SK-N-MC (cell line): ENCODE measurements around the gene ZNF407.

ENCODE experiments used
- DNase-seq: peaks from one replicate; pipeline ENCODE4 v3.0.0-alpha.2; 2011; ENCODE audit warnings: low read depth, low spot score
- H3K27ac ChIP-seq: fragments of 200-600 bp; sonication (generic); 2 replicates; pipeline ENCODE4 v1.5.1; 2016; ENCODE audit warnings: mixed run types
- H3K36me3 ChIP-seq: fragments of 200-600 bp; sonication (generic); 2 replicates; pipeline ENCODE4 v1.6.1; 2017; ENCODE audit warnings: antibody characterized with exemption, low read length, mixed read lengths; ENCODE audit not compliant: insufficient read depth
- H3K4me3 ChIP-seq: fragments of 200-600 bp; sonication (generic); 2 replicates; pipeline ENCODE4 v1.5.1; 2016
- H3K9ac ChIP-seq: fragments of 200-600 bp; sonication (generic); 2 replicates; pipeline ENCODE4 v1.8.0; 2017; ENCODE audit warnings: mixed run types, mixed read lengths; ENCODE audit not compliant: insufficient read length
- H3K9me3 ChIP-seq: fragments of 200-600 bp; sonication (generic); 2 replicates; pipeline ENCODE4 v1.6.1; 2017; ENCODE audit warnings: low read depth, mild to moderate bottlenecking, antibody characterized with exemption, low read length, moderate library complexity, mixed read lengths
- EZH2 ChIP-seq: fragments of 200-600 bp; sonication (generic); IDR thresholded peaks from one replicate; pipeline ENCODE4 v1.6.1; 2017; ENCODE audit warnings: antibody characterized with exemption
- FOXP2 ChIP-seq: optimal IDR thresholded peaks from 2 replicates; pipeline ENCODE3; 2011; ENCODE audit warnings: mild to moderate bottlenecking, moderate library complexity; ENCODE audit not compliant: insufficient read depth; ENCODE audit errors: extremely low read length, control extremely low read depth
- POLR2AphosphoS5 ChIP-seq: IDR thresholded peaks from 2 replicates; pipeline ENCODE4 v1.6.1; 2012; ENCODE audit warnings: mild to moderate bottlenecking, low read depth, low read length, borderline replicate concordance

ZNF407 gene

DNA sequence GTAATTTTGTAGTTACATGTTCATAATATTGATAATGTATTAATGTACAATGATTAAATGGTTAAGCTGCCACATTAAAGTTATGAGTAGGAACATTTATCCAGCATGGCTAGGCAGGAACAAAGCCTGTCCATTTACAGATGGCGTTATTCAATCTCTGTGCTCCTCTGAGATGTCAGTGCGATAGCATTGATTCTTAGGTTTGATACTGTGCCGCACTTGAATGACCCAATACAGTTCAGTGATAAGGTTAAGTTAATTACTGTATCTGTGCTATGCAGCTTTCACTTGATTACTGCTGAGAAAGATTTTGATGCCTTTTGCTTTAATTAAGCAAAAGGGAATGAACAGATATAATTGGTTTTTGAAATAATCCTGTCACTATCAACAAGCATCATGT is 111.8 kb downstream of the ZNF407 start:
- H3K4me3 ChIP-seq = no peak overlapping the region
- no peaks in the 10 kb centered on the region for H3K9me3 ChIP-seq
- H3K27ac ChIP-seq = no peak overlapping the region
- H3K9ac ChIP-seq = no peak overlapping the region
- no peak for DNase-seq
- TF ChIP-seq EZH2 = no peak
- no peak for TF ChIP-seq POLR2AphosphoS5
- TF ChIP-seq FOXP2 = no peak
- H3K36me3 ChIP-seq = no peaks in the 10 kb centered on the region

DNA sequence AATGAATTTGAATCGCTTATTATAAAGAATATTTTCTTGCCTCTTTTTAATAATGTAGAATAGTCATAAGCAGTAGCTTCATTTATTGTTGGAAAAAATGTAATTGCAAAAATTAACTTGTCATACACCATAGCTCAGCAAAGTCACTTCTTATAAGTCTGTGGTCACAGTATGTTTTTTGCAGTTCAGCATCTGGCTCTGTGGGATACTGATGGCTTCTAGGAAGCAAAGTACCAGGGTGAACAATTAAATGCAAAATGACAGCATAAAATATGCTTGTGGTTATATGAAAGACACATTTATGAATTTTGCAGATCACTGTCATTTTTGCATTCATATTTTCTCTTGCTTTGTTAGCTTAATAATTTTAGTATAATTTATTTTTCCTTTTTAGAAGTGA is 116.5 kb downstream of the ZNF407 start:
- H3K4me3 ChIP-seq = no peak overlapping the region
- peak; percentile 16 for DNase-seq
- H3K27ac ChIP-seq = no peak overlapping the region
- H3K9ac ChIP-seq = no peak overlapping the region
- H3K9me3 ChIP-seq = no peaks in the 10 kb centered on the region
- no peak for TF ChIP-seq EZH2
- no peak for TF ChIP-seq POLR2AphosphoS5
- no peak for TF ChIP-seq FOXP2
- no peaks in the 10 kb centered on the region for H3K36me3 ChIP-seq

DNA sequence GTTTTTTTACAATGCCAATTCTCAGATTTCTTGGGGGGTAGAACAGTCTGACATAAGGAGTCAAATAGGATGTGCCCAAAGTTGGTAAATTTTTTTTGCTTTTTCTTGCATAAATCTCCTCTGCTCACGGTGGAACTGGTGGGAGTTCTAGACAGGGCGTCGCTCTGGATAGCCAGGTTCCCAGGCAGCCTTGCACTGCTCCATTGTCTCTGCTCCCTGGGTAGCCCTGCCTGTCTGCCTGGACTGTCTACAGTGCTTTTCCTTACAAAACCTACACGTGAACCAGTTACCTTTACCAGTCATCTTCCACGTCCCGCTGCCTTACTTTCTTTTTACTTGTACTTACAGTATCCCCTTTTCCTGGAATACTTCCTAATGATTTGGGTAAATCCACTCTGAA is 117.1 kb downstream of the ZNF407 start:
- Histone ChIP-seq H3K36me3 (no peaks in the 10 kb centered on the region), H3K4me3 (no peak overlapping the region), H3K9me3 (no peaks in the 10 kb centered on the region), H3K9ac (no peak overlapping the region), H3K27ac (no peak overlapping the region)
- TF ChIP-seq POLR2AphosphoS5 (no peak), FOXP2 (no peak), EZH2 (no peak)
- no peak for DNase-seq

DNA sequence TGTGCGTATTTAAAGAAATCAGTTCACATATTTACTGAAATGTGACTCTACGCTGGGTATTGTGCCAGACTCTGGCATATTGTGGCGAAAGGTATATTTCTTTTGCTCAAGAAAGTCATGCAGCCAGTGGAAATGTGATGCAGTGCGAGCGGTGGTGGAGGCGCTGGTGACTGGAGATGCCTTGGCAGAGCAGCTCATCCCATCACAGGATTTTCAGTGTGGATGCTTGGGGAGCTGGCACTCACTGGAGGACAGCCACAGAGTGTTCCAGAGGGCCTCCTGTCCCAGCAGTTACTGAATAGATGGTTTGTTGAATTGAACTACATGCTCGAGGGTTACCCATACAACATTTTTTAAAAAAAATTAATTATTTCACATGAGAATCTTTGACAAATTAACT is 117.6 kb downstream of the ZNF407 start:
- H3K36me3 ChIP-seq = no peaks in the 10 kb centered on the region
- H3K9me3 ChIP-seq = no peaks in the 10 kb centered on the region
- no peak overlapping the region for H3K9ac ChIP-seq
- DNase-seq = no peak
- no peak overlapping the region for H3K27ac ChIP-seq
- TF ChIP-seq FOXP2 = no peak
- TF ChIP-seq POLR2AphosphoS5 = no peak
- no peak for TF ChIP-seq EZH2
- H3K4me3 ChIP-seq = no peak overlapping the region

DNA sequence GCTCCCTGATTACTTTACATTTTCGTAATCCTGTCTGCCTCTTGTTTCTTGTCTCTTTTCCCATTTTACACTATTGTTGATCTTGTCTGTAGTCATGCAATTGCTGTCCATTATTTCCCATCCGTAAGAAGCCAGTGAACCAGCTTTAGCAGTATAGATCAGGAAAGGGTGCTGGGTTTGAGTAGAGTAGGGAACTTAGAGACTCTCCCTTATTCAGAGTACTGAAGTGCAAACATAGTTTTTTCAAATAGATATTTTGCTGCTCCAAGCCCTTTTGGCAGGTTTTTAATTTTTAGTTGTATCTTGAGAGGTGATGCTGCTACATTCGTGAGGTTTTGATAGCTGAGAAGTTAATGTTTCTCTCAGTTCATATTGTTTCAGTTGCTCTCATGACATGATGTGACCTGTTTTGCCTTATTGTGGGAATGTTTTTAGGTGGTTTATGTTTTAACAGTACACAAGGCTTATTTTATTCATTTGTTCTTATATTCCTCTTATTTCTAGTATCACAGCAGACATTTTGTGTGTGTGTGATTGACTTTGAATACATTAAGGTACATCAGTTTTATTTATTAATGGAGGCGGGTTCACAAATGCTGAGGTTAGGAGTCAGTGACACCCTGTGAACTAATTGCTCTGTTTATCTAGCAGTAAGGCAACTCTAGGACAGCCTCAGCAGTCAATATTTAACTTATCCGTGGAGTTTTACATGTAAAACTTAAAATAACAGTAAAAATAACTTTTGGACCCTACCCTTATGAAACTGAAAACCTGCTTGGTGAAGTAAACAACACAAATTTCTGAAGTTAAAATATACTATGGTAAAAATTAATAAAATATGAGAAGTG is 118.4 kb downstream of the ZNF407 start:
- no peaks in the 10 kb centered on the region for H3K9me3 ChIP-seq
- no peaks in the 10 kb centered on the region for H3K36me3 ChIP-seq
- H3K4me3 ChIP-seq = no peak overlapping the region
- no peak for DNase-seq
- H3K9ac ChIP-seq = no peak overlapping the region
- no peak for TF ChIP-seq POLR2AphosphoS5
- no peak for TF ChIP-seq EZH2
- no peak for TF ChIP-seq FOXP2
- H3K27ac ChIP-seq = no peak overlapping the region

DNA sequence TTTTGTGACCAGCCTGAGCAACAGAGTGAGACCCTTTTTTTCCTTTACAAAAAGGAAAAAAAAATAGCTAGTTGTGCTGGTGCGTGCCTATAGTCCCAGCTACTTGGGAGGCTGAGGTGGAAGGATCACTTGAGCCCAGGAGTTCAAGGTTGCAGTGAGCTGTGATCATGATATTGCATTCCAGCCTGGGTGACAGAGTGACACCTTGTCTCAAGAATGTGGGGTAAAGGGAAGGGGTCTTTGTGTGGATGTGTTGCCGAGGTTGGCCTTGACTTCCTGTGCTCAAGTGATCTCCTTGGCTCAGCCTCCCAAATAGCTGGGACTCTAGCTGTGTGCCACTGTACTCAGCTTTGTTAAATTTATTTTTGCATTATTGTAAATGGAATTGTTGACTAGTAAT is 120.6 kb downstream of the ZNF407 start:
- H3K27ac ChIP-seq = no peak overlapping the region
- no peaks in the 10 kb centered on the region for H3K9me3 ChIP-seq
- H3K4me3 ChIP-seq = no peak overlapping the region
- TF ChIP-seq FOXP2 (no peak), POLR2AphosphoS5 (no peak), EZH2 (no peak)
- DNase-seq = no peak
- no peaks in the 10 kb centered on the region for H3K36me3 ChIP-seq
- no peak overlapping the region for H3K9ac ChIP-seq

DNA sequence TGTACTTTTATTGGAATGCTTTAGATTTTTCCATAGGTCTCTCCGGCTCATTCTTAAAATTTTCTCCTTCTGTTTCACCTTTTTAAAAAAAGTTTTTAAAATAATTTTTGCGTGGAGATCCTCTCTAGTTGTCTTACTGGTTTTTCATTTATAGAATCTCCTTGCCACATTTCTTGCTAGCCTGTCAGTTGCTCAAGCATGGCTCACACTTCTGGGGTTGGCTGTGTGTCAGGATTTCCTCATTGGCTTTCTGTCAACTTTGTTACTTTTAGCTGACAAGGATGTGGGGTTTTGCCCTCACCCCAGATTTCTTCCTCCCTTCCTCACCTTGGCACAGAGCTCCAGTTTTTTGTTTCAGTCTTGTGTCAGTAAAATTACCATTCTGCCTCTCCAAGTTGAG is 124.6 kb downstream of the ZNF407 start:
- no peaks in the 10 kb centered on the region for H3K9me3 ChIP-seq

DNA sequence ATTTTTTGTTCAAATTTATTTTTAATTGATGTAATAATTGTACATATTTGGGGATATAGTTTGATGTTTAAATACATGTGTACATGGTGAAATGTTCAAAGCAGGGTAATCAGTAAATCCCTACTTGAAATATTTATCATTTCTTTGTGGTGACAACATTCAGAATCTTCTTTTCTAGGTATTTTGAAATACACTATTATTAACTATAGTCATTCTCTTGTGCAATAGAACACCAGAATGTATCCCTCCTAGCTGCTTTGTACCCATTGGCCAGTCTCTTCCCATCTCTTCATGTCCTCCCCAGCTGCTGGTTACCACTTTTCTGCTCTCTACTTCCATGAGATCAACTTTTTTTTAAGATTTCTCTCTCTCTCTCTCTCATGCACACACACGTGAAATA is 126.5 kb downstream of the ZNF407 start:
- no peaks in the 10 kb centered on the region for H3K9me3 ChIP-seq
- H3K9ac ChIP-seq = no peak overlapping the region
- no peak for DNase-seq
- no peaks in the 10 kb centered on the region for H3K36me3 ChIP-seq
- no peak overlapping the region for H3K4me3 ChIP-seq
- TF ChIP-seq POLR2AphosphoS5 (no peak), EZH2 (no peak), FOXP2 (no peak)
- no peak overlapping the region for H3K27ac ChIP-seq

More for the DNA sequence above, 124.6 kb downstream of the ZNF407 start:
- no peak for DNase-seq
- no peak overlapping the region for H3K4me3 ChIP-seq
- TF ChIP-seq EZH2 (no peak), FOXP2 (no peak), POLR2AphosphoS5 (no peak)
- H3K36me3 ChIP-seq = no peaks in the 10 kb centered on the region
- no peak overlapping the region for H3K9ac ChIP-seq
- H3K27ac ChIP-seq = no peak overlapping the region
